SIG-M5 treated with dmso at 0.1 percent for 504 hours (cell line): ENCODE results near the gene FIG4.
"Not testable (repeated sequence)": the region's sequence is repeated elsewhere in the genome, so short reads cannot be mapped to it uniquely, and the experiment has no call there.

ENCODE experiments used
- DNase-seq: peaks from one replicate; lab custom pipeline; 2025; ENCODE audit not compliant: unreplicated experiment; lab: John Stamatoyannopoulos, UW

The FIG4 gene

DNA sequence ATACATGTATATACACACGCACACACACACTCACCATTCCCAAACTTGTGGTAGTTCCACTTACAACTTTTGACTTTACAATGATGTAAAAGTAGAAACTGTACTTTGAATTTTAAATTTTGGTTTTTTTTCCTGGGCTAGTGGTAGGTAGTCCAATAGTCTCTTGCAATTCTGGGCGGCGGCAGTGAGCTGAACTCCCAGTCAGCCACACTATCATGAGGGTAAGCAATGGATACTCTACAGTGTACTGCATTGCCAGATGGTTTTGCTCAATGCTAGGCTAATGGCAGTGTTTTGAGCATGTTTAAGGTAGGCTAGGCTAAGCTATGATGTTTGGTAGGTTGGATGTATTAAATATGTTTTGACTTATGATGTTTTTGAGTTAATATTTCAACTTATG is 150.8 kb downstream of the FIG4 start:
- DNase-seq: no peak

DNA sequence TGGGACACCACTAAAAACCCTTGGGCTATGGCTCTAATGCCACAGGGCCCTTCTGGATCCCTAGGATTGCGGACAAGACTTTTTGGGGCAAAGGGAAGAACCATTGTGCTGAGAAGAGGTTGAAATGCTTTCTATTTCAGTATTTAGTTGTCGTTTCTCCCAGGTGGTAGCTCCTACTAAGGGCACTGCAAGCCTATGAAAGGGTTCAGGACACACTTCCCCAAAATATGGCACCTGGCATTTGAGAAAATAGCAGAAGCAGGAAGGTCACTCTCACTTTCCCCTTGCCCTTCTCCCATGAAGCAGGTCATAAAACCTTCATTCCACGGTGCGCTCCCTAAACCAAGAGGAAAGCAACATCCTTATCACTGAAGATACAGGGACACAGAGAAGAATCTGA is 161.6 kb downstream of the FIG4 start:
- DNase-seq: no peak

DNA sequence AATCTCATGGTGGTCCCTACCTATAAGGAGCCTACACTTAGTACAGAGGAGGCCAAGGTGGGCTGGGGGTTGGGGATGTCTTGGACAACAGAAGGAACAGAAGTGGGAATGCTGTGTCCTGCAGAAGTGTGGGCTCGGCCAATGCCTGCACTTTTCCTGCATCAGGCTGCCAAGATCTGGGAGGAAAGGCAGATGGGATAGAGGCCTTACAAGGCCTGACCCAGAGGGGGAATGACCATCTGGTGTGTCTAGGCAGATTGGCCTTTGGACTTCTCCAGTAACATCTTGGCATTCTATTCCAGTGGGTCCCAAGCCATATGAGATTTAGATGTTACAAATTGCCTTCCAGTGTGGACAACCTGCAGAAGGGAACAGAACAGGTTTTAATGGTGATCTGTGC is 162.3 kb downstream of the FIG4 start:
- no peak for DNase-seq

DNA sequence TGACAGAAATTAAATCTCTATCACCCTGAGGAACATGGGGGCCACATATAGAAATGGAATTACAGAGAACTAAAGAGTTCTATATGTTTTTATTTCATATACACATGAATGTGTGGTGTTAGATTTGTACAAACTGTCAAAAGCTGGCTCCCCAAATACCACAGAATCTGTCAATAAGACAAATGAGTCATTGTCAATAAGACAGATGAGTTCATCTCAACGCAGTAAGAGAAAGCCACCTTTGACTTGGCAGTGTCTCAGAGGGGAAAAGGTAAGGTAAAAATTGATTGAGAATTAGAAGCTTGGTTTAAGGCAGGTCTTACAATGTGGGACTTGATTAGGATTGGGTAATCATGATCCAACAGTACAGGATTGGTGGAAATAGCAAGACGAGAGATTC is 162.9 kb downstream of the FIG4 start:
- DNase-seq: no peak

DNA sequence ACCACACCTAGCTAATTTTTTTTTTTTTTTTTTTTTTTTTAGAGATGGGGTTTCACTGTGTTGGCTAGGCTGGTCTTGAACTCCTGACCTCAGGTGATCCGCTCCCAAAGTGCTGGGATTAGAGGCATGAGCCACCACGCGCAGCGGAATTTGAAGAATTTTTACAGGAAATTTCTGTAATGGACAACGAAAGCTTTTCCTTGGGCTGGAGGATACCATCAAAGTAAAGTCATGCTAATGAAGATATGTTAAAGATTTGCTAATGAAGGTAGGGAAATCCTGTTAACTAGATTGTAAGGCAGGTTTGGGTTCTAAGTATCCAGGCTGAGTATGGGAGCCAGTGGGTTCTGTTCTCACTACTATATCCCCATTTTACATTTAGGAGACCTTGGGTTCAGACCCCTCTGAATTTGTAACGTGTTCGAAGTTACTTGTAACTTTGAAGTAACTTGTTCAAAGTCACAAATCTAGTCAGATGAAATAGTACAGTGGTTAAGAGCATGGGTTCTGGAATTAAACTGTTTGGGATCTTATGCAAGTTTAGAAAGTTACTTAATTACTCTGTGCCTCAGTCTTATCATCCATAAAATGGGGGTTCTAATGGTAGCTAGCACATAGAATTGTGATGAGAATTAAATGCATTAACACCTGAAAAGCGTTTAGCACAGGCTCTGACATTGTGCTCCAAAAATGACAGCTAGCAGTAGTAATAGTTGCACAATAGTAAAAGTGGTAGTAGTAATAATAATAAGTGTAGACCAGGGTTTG is 163.6 kb downstream of the FIG4 start:
- no peak for DNase-seq

DNA sequence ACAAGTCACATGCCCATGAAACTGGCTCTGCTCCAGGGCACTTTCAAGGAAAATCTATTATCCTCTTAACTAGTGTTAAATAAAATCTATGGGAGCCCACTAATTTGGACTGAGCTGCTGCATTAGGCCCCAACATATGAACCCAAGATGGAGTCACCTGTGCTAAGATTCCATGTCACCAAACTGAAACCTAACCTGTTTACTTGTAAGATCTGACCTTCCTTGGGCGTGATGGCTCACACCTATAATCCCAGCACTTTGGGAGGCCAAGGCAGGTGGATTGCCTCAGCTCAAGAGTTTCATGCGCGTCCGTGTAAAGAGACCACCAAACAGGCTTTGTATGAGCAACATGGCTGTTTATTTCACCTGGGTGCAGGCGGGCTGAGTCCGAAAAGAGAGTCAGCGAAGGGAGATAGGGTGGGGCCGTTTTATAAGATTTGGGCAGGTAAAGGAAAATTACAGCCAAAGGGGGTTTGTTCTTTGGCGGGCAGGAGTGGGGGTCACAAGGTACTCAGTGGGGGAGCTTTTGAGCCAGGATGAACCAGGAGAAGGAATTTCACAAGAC is 164.5 kb downstream of the FIG4 start:
- not testable (repeated sequence) for DNase-seq

DNA sequence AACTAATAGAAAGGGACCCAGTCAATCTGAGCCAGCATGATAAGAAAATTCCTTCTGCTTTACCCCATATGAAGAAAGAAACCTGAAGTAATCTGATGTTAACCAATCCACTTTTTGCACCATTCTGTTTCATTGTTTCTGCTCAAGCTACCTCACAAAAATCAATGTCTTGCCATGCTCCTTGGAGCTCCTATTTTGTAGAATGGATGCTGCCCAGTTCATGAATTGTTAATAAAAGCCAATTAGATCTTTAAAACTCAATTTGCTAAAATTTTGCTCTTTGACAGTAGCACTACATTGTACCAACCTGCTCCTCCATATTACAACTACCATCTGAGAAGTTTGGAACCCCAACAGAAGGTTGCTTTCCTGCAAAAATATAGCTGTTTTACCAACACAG is 170.8 kb downstream of the FIG4 start:
- DNase-seq: no peak

DNA sequence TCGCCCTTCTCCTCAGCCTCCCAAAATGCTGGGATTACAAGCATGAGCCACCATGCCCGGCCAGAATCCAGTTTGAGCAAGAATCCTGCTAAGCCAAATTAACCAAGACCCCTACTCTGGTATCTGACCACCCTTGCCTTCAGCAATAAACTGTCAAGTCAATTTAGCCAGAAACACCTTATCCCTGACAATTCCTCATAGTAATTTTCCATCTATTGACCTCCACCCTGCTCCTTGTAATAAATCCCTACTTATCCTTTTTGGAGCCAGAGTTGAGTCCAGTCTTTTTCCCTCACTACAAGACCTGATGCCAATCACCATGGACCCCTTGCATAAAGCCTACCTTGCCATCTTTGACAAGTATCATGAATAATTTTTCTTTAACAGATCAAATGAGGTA is 173.0 kb downstream of the FIG4 start:
- no peak for DNase-seq

DNA sequence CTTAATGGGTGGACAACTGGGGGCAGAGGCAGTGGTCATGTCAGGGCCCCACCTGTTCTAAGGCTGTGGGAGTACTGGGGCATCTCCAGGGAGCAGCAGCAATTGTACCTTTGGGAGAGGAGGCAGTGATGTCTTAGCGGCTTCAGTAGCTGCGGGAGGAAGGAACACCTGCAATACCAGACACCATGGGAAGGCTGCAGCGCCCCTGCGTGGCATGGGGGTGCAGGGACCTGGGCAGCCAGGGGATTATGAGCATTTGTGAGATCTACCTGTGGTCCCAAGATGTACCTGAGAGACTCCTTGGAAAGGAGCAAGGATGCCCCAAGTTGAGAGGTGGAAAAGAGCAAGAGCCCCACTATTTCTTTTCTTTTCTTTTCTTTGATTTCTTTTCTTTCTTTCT is 174.9 kb downstream of the FIG4 start:
- DNase-seq: no peak

DNA sequence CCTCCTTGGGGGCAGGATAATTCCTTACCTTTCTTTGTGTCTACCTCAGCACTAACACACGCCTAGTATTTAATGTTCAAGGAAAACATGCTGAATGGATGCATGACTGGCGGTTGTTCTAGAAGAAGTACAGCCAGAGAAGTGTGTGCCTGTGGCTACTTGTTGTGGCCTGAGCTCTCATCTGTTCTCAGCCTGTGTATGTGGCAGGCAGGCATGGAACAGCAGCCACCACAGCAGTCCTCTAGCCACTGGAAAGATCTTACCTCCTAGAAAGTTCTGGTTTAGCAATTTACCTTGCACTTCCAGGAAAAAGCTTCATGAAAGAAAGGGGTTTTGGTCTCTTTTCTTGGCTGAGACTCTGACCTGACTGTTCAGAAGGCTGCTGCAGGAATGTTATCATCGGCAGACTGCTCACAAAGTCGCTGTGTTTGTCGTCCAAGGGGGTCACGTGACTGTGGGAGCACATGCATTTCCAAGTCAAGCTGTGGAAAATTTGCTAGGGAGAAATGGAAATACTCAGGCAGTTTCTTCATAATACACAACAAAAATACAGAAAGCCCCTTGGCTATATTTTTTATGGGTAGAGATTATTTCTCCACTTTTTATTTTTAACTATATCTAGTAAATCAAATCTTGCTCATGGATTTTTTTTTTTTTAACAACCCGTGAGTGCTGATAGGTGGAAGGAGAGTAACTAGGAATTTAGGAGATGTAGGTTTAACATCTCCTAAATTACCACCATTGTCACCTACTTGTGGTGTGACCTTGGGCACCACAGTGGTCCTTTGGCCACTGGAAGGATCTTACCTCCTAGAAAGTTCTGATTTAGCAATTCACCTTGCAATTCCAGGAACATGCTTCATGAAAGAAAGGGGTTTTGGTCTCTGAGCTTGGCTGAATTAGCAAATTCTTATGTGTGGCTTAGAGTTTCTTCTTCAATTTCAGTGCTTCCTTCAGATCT is 176.2 kb downstream of the FIG4 start:
- no peak for DNase-seq

DNA sequence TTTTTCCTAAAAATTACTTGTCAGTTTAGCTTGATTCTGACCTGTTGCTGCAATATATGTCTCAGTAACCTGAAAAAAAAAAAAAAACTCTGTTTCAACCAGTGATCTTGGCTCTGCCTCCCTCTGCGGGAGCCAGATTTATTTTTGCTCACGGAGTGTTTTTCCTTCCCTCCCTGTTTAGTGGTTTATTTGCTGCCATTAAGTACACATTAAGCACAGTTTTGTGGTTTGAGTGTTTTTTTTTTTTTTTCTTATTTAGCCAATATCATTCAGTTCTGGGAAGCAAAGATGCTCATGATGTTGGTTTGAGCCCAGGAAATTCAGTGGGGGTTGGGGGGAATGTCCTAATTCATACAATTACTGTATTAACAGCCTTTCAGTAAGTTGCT is 176.9 kb downstream of the FIG4 start:
- DNase-seq: no peak

DNA sequence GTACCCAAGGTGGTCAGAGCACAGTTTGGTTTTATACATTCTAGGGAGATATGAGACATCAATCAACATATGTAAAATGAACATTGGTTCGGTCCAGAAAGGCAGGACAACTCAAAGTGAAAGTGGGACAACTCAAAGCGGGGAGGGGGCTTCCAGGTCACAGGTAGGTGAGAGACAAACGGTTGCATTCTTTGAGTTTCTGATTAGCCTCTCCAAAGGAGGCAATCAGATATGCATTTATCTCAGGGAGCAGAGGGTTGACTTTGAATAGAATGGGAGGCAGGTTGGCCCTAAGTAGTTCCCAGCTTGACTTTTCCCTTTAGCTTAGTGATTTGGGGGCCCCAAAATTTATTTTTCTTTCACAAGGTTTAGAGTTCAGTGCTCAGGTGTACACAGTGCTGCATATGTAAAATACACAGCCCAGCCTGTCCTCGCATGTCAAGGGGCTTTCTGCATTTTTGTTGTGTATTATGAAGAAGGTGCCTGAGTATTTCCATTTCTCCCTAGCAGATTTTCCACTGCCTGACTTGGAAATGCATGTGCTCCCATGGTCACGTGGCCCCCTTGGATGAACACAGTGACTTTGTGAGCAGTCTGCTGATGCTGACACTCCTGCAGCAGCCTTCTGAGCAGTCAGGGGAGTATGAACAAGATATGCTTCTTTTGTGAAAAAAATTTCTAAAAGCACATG is 178.4 kb downstream of the FIG4 start:
- DNase-seq: not testable (repeated sequence)

DNA sequence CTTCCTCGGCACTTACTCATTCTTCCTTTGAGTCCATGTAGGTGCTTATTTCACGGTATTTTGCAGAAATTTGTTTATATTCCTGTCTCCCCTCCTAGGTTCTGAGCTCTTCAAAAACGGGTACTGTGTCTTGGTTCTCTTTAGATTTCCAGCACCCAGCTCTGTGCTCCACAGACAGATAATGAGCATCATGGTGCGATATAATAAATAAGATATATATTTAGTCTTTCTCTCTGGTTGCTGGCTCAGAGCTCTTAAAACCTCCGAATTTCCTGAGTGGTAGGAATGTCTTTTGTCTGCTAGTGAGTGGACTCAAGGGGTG is 179.0 kb downstream of the FIG4 start:
- DNase-seq: no peak

DNA sequence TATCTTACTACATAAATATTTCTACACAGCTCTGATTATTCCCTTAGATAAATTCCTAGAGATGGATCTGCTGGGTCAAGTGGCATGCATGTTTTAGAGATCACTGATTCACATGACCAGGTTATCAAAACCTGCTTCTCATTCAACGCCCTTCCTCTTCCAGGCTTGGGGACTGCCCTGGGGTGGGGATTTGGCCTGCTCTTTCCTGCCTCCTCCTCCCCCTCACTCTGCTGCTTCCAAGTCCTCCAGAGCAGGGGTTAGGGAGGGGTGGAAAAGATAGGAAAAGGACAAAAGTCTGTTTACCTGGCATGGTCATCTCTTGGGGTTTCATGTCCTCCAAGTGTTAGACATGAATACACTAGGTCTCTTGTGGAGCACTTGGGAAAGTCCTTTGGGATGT is 181.5 kb downstream of the FIG4 start:
- DNase-seq: no peak

DNA sequence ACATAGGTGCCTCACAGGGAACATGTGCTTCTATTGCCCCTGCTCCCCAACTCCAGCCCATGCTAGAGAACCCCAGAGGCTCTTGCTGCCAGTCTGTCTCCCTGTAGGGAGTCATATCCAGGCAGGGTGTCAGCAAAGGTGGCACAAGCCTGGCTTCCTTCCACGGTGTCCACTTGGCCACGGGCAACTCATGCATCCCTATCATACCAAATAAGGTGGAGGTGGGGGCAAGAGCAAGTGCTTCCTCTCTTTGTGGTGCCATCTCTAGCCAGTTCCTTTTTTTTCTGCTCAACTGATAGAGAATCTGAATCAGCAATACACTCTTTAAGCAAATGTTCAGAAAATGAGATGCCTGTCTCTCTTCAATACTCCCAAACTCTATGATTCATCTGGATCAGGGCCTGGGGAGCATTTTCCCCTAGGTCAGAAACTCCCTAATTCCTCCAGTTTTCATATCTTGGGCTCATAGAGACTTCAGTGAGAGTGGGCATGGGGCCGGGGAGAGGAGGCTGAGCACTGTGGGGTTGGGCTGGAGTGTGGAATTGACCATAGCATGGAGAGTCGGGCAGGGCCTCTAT is 182.0 kb downstream of the FIG4 start:
- peak; percentile 63 for DNase-seq

DNA sequence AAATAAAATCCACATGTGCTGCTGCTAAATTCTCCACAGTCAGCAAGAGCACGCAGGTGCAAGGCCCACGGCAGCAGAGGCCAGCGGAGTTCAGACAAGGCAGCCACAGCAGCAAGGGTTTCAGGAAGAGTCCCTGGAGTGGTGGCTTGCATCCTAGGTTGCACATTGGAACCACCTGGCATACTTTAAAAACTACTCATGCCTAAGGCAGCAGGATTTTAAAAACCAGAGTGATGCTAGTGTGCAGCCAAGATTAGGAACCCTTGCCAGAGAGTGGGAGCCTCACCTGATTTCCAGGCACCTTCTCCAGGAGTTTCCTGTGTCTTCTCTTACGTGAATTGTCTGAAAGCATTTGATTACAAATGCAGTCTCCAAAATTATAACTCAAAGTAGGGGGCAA is 183.0 kb downstream of the FIG4 start:
- DNase-seq: no peak

DNA sequence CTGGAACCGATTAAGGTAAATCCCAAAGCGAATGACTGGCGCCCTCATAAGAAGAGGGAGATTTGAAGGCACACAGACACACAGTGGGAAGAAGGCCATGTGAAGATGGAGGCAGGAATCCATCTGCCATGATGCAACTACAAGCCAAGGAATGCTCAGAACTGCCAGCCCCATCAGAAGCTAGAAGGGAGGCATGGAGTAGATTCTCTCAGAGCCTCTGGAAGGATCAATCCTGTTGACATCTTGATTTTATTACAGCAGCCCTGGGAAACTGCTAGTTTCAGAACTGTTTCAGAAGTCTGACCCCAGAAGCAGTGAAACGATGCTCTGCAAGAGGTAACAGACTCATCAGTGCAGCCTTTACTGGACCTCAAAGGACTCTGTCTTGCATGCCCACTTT is 183.5 kb downstream of the FIG4 start:
- no peak for DNase-seq
